A549 (cell line): Measurements from ENCODE around the gene CCDC9. TPM values are rescaled to one million over a fixed set of nuclear protein-coding genes. Genes with fewer than 3 reads are reported as not detected.

Experiments
- ATAC-seq, 2 experiments: fragments of 200-7000 bp in 1 of 2; fragments of >200 bp in 1 of 2; cut with Nextera tagmentation in 1 of 2; cut with Tn5 transposase in 1 of 2; 3 replicates each; pipeline versions ENCODE4 v1.8.0 to v1.9.1; 2018 to 2020; ENCODE audit warnings: mild to moderate bottlenecking in 1 of 2, moderate library complexity in 1 of 2
- CTCF ChIA-PET: fragments of 300-600 bp; sonication (Branson Sonifier 250); formaldehyde crosslinking; extraction: SDS; loops from one replicate; lab custom pipeline; 2021; ENCODE audit warnings: antibody characterized with exemption, inconsistent platforms; lab: Yijun Ruan, JAX
- POLR2A ChIA-PET: fragments of 350-600 bp; formaldehyde crosslinking; extraction: SDS; loops from one replicate; lab custom pipeline; 2021; ENCODE audit warnings: antibody characterized with exemption, inconsistent platforms; lab: Yijun Ruan, JAX
- DNase-seq, 2 experiments: peaks; one replicate each; pipeline versions ENCODE4 v3.0.0 to v3.0.0-alpha.2; 2011 to 2016; ENCODE audit warnings: low read depth in 1 of 2, low spot score in 1 of 2
- FAIRE-seq: peaks from 2 replicates; lab custom pipeline; 2011; peaks lifted over from hg19 to GRCh38; lab: Jason Lieb, UNC
- H3K27ac ChIP-seq, 2 experiments: fragments of >200 bp; sonication (Bioruptor Twin); formaldehyde crosslinking; 3 replicates each; pipeline ENCODE4 v1.5.1; 2016 to 2017
- H3K4me1 ChIP-seq: fragments of >200 bp; sonication (Bioruptor Twin); formaldehyde crosslinking; 3 replicates; pipeline ENCODE4 v1.6.1; 2016
- H3K4me2 ChIP-seq: fragments of >200 bp; sonication (Bioruptor Twin); formaldehyde crosslinking; 3 replicates; pipeline ENCODE4 v1.6.1; 2016
- H3K4me3 ChIP-seq: fragments of >200 bp; sonication (Bioruptor Twin); formaldehyde crosslinking; 3 replicates; pipeline ENCODE4 v1.5.1; 2016
- H3K9me3 ChIP-seq: fragments of >200 bp; sonication (Bioruptor Twin); formaldehyde crosslinking; 3 replicates; pipeline ENCODE4 v1.6.1; 2016
- ATOH8 ChIP-seq: fragments of 250-450 bp; sonication (Bioruptor Pico); IDR thresholded peaks from 2 replicates; pipeline ENCODE4 v1.5.0; 2020; ENCODE audit warnings: low read depth, mild to moderate bottlenecking, moderate library complexity
- BCL3 ChIP-seq: fragments of >200 bp; sonication (Bioruptor Twin); formaldehyde crosslinking; IDR thresholded peaks from 3 replicates; pipeline ENCODE4 v1.6.1; 2016
- CBX8 ChIP-seq: fragments of 200-600 bp; sonication (generic); IDR thresholded peaks from 2 replicates; pipeline ENCODE4 v1.6.1; 2016
- CTCF ChIP-seq: fragments of >200 bp; sonication (Bioruptor Twin); formaldehyde crosslinking; IDR thresholded peaks from 3 replicates; pipeline ENCODE4 v1.5.1; 2016
- EHMT2 ChIP-seq: fragments of 200-600 bp; sonication (generic); IDR thresholded peaks from 2 replicates; pipeline ENCODE4 v1.6.1; 2016; ENCODE audit warnings: antibody characterized with exemption, low read depth, mild to moderate bottlenecking, moderate library complexity
- EP300 ChIP-seq, 2 experiments: fragments of >200 bp; sonication (Bioruptor Twin); formaldehyde crosslinking; IDR thresholded peaks; 2 replicates in 1 of 2; 3 replicates in 1 of 2; pipeline ENCODE4 v1.6.1; 2016 to 2017
- ESRRA ChIP-seq: fragments of 150-350 bp; IDR thresholded peaks from 2 replicates; pipeline ENCODE4 v1.6.1; 2014; ENCODE audit warnings: mild to moderate bottlenecking, low read length, borderline replicate concordance
- FOSB ChIP-seq: fragments of 250-450 bp; sonication (Bioruptor Pico); IDR thresholded peaks from 2 replicates; pipeline ENCODE4 v1.5.0; 2020; ENCODE audit warnings: mild to moderate bottlenecking, moderate library complexity
- FOSL2 ChIP-seq, 2 experiments: fragments of 450-650 bp in 1 of 2; fragments of >200 bp in 1 of 2; sonication (Bioruptor Twin) in 1 of 2; formaldehyde crosslinking; IDR thresholded peaks; 2 replicates each; pipeline versions ENCODE4 v1.5.0 to v1.6.1; 2016 to 2020; ENCODE audit warnings: mild to moderate bottlenecking in 1 of 2, moderate library complexity in 1 of 2
- HES2 ChIP-seq: fragments of >200 bp; sonication (Bioruptor Twin); formaldehyde crosslinking; IDR thresholded peaks from 2 replicates; pipeline ENCODE4 v1.6.1; 2016
- JUN ChIP-seq, 2 experiments: fragments of >200 bp; sonication (Bioruptor Twin); formaldehyde crosslinking; IDR thresholded peaks; 2 replicates in 1 of 2; 3 replicates in 1 of 2; pipeline ENCODE4 v1.6.1; 2016 to 2017
- KDM5A ChIP-seq: fragments of 200-600 bp; sonication (generic); IDR thresholded peaks from 2 replicates; pipeline ENCODE4 v1.6.1; 2016; ENCODE audit warnings: antibody characterized with exemption, mild to moderate bottlenecking
- MAFK ChIP-seq: fragments of 450-650 bp; IDR thresholded peaks from 2 replicates; pipeline ENCODE4 v1.6.1; 2014; ENCODE audit not compliant: partially characterized antibody
- MYC ChIP-seq: IDR thresholded peaks from 2 replicates; pipeline ENCODE4 v1.6.1; 2012; ENCODE audit warnings: mild to moderate bottlenecking, inconsistent platforms, low read length, improper control_type of control experiment, borderline replicate concordance
- NR3C1 ChIP-seq: fragments of >200 bp; sonication (Bioruptor Twin); formaldehyde crosslinking; IDR thresholded peaks from 3 replicates; pipeline ENCODE4 v1.6.1; 2017
- PHF8 ChIP-seq: fragments of 200-600 bp; sonication (generic); IDR thresholded peaks from 2 replicates; pipeline ENCODE4 v1.6.1; 2016; ENCODE audit warnings: low read depth, mild to moderate bottlenecking, antibody characterized with exemption, moderate library complexity, borderline replicate concordance
- SMC3 ChIP-seq: fragments of >200 bp; sonication (Bioruptor Twin); formaldehyde crosslinking; IDR thresholded peaks from 3 replicates; pipeline ENCODE4 v1.6.1; 2018; ENCODE audit warnings: inconsistent platforms
- TFCP2L1 ChIP-seq: fragments of 250-450 bp; sonication (Bioruptor Pico); IDR thresholded peaks from 2 replicates; pipeline ENCODE4 v1.5.0; 2021; ENCODE audit warnings: mild to moderate bottlenecking
- USF2 ChIP-seq: fragments of 450-650 bp; IDR thresholded peaks from 2 replicates; pipeline ENCODE4 v1.6.1; 2014; ENCODE audit warnings: antibody characterized with exemption
- ZC3H11A ChIP-seq: fragments of 450-650 bp; IDR thresholded peaks from 2 replicates; pipeline ENCODE4 v1.6.1; 2014; ENCODE audit warnings: antibody characterized with exemption, mild to moderate bottlenecking
- ZFP36 ChIP-seq: fragments of 450-650 bp; IDR thresholded peaks from 2 replicates; pipeline ENCODE4 v1.6.1; 2014; ENCODE audit warnings: borderline replicate concordance; ENCODE audit not compliant: partially characterized antibody
- ZNF302 ChIP-seq: fragments of 250-450 bp; sonication (Bioruptor Pico); IDR thresholded peaks from 2 replicates; pipeline ENCODE4 v1.9.0; 2021; ENCODE audit warnings: inconsistent platforms, mild to moderate bottlenecking, moderate library complexity
- WGBS: methylation state at CpG from one replicate; pipeline ENCODE4 v1.1.6; 2017; ENCODE audit errors: missing lambda C conversion rate; 5-methylcytosine and 5-hydroxymethylcytosine counted together
- polyA plus RNA-seq, 4 experiments: library from polyadenylated mRNA; depleted of rRNA in 3 of 4; stranded (reverse); fragments of >200 nt; fragmentation: RNase III in 1 of 4; extraction: RNeasy Plus Mini Kit Qiagen cat#74134 plus additional on column Dnase treatment in 1 of 4; gene quantifications; 2 replicates in 3 of 4; 3 replicates in 1 of 4; pipeline ENCODE4 v1.2.3, GENCODE V29; 2011 to 2017

CCDC9 gene
- polyA plus RNA-seq, 2 of the 4 experiments (the other 2 are of a cell fraction): 9.4 to 24.6 TPM

- Histone ChIP-seq H3K4me1 (peaks cover 33% of the 10 kb centered on the region), H3K4me2 (peak overlapping the region; percentile 97), H3K27ac (peak overlapping the region in 1 of 2 experiments; percentile 98; a peak in 4 of 6 replicates), H3K4me3 (no peak overlapping the region; the same call in 2 of the 3 replicates), H3K9me3 (no peaks in the 10 kb centered on the region)
- 90% methylated on average over 7 of the region's 7 CpGs for WGBS
- DNase-seq: peak in 1 of 2 experiments; percentile 49
- FAIRE-seq: no peak
- CTCF ChIA-PET: interaction anchor here (6.6 to 16.0 kb wide), 2 partner anchors 24 to 92 kb away, joined by 364 to 893 read pairs; no protein-coding TSS in a partner anchor
- TF ChIP-seq PHF8 (no peak), BCL3 (0 out of 3 replicates have a peak, but pooled peaks have one; percentile 7)
- POLR2A ChIA-PET: interaction anchor here (1.1 to 3.1 kb wide), 3 partner anchors 10 to 31 kb away, joined by 3 to 118 read pairs (median 4); no protein-coding TSS in a partner anchor
- ATAC-seq: no peak
Observed at GRCh38 chr19:47241919-47242577, 14.3 kb upstream of the CCDC9 start.

DNA sequence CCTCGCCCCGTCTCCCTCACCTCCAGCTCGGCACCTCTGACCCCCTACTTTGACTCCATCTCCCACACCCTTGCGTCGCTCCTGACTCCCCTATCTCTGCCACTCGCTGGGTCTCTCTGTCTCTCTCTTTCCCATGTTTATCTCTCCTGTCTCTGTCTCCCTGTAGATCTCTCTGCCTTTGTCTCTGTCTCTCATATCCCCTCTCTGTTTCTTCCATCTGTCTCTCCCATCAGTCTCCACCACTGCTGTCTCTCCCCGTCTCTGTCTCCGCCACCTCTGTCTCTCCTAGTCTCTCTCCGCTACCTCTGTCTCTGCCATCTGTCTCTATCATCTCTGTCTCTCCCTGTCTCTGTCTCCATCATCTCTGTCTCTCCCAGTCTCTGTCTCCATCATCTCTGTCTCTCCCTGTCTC lies 13.0 kb upstream of the CCDC9 start:
- ChIA-PET POLR2A (interaction anchor here (0.6 to 3.1 kb wide), 6 partner anchors 11 to 115 kb away, joined by 3 to 118 read pairs (median 6); partner anchors contain the start of gene CCDC9), CTCF (interaction anchor here (1.1 to 16.0 kb wide), 9 partner anchors 9 to 245 kb away, joined by 4 to 893 read pairs (median 65); partner anchors contain the start of genes CCDC9 and SAE1)
- FAIRE-seq (no peak), ATAC-seq (peak; percentile 2 to 9; a peak in 4 of 6 replicates), DNase-seq (no peak)
- TF ChIP-seq ZFP36: peak; percentile 23
- no peak for TF ChIP-seq CBX8
- H3K27ac ChIP-seq: peak overlapping the region; percentile 82 to 98
- no peaks in the 10 kb centered on the region for H3K9me3 ChIP-seq
- H3K4me1 ChIP-seq: peaks cover 33% of the 10 kb centered on the region
- peak overlapping the region; percentile 49 for H3K4me3 ChIP-seq
- peak overlapping the region; percentile 97 for H3K4me2 ChIP-seq
- 37% methylated on average over 9 of the region's 9 CpGs for WGBS

DNA sequence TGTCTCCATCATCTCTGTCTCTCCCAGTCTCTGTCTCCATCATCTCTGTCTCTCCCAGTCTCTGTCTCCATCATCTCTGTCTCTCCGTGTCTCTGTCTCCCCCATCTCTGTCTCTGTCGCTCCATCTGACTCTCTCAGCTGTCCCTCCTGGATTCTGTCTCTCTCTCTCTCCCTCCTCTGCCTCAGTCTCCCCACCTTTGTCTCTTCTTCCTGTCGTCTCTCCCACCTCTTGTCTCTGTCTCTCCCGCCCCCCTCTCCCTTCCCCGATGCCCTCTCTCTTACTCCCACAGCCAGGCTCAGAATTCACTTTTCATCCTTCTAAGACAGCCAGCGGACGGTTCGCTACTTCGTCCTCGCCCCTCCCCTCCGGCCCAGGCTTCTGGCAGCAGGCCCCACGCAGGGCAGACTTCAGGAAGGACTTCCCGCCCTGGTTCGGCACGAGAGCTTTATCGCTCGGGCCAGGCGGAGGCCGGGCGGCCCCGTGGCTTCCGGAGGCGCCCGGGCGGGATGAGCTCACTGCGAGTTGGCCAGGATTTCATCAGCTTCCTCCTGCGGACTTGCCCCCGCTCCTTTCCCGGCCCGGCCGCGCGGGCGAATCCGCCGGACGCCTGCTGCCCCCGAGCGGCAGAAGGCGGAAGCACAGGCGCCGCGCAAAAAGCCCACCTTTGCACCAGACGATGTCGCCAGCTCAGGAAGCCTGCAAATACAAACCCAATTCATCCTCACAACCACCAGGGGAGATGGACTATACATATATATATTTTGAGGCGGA lies 12.4 kb upstream of the CCDC9 start:
- H3K9me3 ChIP-seq: no peaks in the 10 kb centered on the region
- DNase-seq (peak; percentile 94 to 97), FAIRE-seq (no peak), ATAC-seq (peak; percentile 86 to 94)
- peak overlapping the region; percentile 82 to 98 for H3K27ac ChIP-seq
- CTCF ChIA-PET: interaction anchor here (0.6 to 16.0 kb wide), 43 partner anchors 10 to 1049 kb away, joined by 3 to 893 read pairs (median 6); partner anchors contain the start of genes CCDC9, NPAS1 and SAE1
- POLR2A ChIA-PET: interaction anchor here (0.6 to 3.1 kb wide), 21 partner anchors 11 to 231 kb away, joined by 3 to 118 read pairs (median 5); partner anchors contain the start of genes CCDC9, INAFM1, SAE1 and ZC3H4
- H3K4me1 ChIP-seq: peaks cover 33% of the 10 kb centered on the region
- H3K4me3 ChIP-seq: peak overlapping the region; percentile 49
- WGBS: 6% methylated on average over 27 of the region's 46 CpGs
- H3K4me2 ChIP-seq: peak overlapping the region; percentile 97
- peak; percentile 99 for TF ChIP-seq CTCF
- no peak for TF ChIP-seq ZC3H11A
- no peak for TF ChIP-seq MAFK
- no peak; the same call in 1 of the 2 replicates for TF ChIP-seq HES2
- peak; percentile 22 to 84; a peak in 3 of 5 replicates for TF ChIP-seq EP300 (IDR thresholded peaks at IDR 0.05)
- peak; percentile 88 for TF ChIP-seq MYC
- peak; percentile 97 for TF ChIP-seq SMC3
- peak; percentile 62; the same call in 1 of the 2 replicates for TF ChIP-seq ATOH8
- TF ChIP-seq EHMT2: no peak
- TF ChIP-seq PHF8: no peak
- TF ChIP-seq TFCP2L1 (CRISPR knock-in tag): peak; percentile 42; the same call in 1 of the 2 replicates
- no peak for TF ChIP-seq FOSB (CRISPR knock-in tag)
- TF ChIP-seq ZNF302 (CRISPR knock-in tag): no peak
- TF ChIP-seq FOSL2 (IDR thresholded peaks at IDR 0.05): no peak
- peak; percentile 74 for TF ChIP-seq FOSL2 (CRISPR knock-in tag; IDR thresholded peaks at IDR 0.05)
- peak; percentile 85 to 97 for TF ChIP-seq JUN (IDR thresholded peaks at IDR 0.05)
- no peak for TF ChIP-seq NR3C1
- no peak for TF ChIP-seq CBX8
- no peak; the same call in 1 of the 2 replicates for TF ChIP-seq ESRRA
- no peak for TF ChIP-seq USF2
- no peak for TF ChIP-seq KDM5A
